A204.1 (cell line): ENCODE data around the gene FAM209B.
"Not testable (repeated sequence)": the region's sequence is repeated elsewhere in the genome, so short reads cannot be mapped to it uniquely, and the experiment has no call there.

ENCODE experiments used
- FAIRE-seq: peaks from 2 replicates; lab custom pipeline; 2012; peaks lifted over from hg19 to GRCh38; lab: Jason Lieb, UNC

FAM209B gene

DNA sequence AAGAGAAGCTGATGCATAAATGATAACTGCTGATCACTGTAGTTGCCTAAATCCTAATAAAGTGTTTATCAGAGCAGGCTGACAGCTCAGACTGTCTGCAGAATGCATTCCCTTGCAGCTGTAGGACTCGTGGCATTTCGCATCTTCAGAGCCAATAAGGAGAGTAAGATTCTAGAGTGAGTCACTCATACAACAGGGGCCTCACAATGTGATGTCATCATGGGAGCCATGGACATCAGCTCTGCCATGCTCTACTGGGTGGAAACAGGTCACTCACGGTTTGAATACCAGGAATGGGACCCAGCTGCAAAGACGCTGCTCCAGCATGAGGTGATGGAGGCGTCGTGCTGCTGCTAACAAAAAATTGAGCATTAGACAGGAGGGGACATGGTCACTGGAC, 7.4 kb downstream of the FAM209B start:
- FAIRE-seq = no peak

DNA sequence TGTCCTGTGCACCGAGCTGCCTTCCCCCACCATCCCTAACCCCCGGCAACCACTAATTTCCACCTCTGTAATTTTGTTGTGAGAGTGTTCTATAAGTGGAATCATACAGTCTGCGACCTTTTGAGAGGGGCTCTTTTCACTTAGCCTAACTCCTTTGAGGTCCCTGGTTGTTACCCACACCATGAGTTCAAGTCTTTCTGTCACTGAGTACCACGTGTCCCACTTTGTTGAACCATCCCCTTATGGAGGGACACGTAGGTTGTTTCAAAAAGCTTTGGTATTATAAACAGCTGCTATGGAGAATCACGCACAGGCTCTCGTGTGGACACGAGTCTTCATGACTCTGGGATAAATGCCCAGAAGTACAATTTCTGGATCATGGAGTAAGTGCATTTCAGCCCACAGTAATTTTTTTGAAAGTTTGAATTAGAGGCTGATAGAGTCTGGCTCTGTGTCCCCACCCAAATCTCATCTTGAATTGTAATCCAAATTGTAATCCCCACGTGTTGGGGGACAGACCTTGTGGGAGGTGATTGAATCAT, 9.5 kb downstream of the FAM209B start:
- no peak for FAIRE-seq

DNA sequence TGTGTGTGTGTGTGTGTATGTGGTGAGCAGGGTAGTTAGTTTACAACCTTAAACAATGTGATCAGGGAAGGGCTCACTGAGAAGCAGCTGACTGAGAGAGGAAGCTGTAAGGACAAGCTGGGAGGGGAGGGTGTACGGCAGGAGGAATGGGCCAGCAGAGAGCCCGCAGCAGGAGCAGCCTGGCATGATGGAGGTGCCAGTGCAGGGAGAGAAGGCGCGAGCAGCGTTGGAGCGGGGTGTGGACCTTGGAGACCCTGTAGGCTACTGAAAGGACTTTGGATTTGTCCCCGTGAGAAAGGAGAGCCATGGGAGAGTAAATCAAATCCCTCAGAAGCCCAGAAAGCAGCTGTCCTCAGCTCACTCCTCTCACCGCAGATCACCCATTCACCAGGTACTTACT, 18.5 kb downstream of the FAM209B start:
- FAIRE-seq = no peak

DNA sequence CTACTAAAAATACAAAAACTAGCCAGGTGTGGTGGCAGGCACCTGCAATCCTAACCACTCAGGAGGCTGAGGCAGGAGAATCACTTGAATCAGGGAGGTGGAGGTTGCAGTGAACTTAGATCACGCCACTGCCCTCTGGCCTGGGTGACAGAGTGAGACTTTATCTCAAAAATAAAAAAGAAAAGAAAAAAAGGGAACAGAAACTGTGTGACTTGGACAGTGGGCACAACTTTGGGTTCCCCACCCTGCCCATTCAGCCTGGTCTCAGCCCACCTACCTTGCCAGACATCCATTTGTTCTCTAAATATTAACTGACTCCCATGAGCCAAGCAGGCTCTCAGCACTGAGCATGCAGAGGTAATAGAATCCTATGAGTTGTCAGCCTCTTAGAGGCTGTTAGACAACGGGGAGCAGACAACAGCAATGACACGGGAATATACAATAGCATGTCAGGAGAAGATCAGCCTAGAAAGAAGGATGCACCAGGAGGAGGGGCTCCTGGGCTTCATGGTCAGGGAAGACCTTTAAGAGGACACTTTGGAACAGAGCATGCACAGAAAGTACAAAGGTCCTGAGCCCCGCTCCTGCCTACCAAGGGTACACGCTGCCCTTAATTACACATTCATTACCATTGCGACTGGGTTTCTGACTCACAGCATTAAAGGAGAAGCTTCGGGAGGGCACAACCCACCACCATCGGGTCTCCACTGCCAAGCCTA, 20.0 kb downstream of the FAM209B start:
- FAIRE-seq = no peak

DNA sequence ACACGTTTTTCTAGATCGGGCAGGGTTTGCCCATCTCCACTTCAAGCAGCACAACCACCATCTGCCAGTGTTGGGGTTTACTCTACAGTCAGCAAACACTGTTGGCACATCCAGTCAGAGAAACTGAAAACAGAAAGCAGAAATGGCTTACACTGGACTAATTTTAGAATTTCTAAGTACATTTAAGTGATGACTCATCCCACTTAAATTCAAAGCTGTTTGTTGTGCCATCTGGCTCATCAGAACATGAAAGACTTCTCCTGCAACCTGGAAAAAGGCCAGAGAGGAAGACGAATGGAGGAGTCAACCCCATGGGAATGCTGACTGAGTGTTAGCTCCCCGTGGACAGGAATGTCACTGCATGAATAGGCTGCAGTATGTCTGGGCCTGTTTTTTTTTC, 21.8 kb downstream of the FAM209B start:
- no peak for FAIRE-seq

DNA sequence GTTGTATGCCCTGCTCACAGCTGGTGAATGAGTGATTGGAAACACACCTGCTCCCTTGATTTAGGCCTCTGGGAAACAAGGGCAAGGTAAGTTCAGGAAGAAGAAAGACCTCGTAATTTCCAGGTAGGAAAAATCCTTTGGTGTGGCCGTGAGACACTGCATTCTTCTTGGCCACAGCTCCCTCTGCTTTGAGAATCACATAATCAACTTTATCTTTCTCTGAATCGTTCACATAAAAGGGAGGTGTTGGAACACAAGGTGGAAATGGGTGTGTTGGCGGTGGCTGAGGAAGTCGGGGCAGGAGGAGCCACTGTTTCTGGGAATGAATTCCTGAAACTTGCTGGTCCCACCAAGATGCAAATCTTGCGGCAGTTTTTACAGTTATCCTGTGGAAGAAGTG, 25.9 kb downstream of the FAM209B start:
- FAIRE-seq = no peak

DNA sequence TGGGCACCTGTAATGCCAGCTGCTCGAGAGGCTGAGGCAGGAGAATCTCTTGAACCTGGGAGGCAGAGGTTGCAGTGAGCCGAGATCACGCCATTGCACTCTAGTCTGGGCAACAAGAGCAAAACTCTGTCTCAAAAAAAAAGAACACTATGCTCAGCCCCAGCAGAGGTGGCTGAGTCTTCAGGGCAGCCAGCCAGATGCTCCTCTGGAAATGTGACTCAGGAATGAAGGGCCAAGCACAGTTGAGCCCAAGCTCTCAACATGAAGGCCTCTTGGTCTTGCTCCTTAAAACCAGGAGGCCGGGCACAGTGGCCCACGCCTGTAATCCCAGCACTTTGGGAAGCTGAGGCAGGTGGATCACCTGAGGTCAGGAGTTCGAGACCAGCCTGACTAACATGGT, 31.5 kb downstream of the FAM209B start:
- not testable (repeated sequence) for FAIRE-seq

DNA sequence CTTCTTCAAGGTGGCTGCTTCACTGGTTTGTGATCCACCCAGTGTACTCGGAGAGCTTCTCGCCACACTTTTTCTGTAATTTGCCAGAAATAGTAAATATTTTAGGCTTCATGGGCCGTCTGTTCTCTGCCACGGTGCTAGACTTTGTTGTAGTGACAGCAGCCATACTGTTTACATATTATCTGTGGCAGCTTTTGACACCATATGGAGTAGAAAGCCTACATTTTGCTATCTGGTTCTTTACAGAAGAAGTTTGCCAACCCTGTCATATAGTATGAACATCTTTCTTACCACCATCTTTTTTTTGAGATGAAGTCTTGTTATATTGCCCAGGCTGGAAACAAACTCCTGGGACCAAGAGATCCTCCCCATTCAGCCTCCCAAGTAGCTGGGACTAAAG, 32.5 kb downstream of the FAM209B start:
- no peak for FAIRE-seq

DNA sequence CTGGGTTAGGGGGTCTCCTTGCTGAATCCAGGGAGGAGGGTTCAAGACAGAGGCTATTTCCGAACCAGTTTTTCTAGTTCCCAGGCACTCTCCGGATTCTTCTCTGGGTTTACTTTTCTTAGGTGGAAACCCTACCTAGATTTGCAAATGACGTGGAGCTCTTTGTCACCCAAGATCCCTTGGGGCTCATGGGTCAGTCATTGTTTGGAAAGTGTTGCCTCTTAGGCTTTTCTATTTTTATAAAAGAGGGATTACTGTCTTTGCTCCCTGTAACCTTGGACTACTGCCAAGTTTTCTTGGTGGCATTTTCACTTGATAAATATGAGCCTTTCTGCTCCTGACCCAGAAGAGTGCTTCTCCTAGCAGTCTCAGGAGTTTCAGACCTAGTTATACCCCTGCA, 33.6 kb downstream of the FAM209B start:
- FAIRE-seq = no peak

DNA sequence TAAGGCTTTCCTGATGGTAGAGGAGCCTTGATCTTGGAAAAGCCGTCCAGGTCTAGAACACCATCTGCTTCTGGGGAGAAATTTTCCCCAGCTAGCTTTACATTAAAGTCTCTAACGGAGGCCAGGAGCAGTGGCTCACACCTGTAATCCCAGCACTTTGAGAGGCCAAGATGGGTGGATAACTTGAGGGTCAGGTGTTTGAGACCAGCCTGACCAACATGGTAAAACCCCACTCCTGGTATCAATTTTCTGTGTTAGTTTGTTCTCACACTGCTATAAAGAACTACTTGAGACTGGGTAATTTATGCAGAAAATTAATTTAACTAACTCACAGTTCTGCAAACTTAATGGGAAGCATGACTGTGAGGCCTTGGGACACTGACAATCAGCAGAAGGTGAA, 37.8 kb downstream of the FAM209B start:
- FAIRE-seq = no peak

DNA sequence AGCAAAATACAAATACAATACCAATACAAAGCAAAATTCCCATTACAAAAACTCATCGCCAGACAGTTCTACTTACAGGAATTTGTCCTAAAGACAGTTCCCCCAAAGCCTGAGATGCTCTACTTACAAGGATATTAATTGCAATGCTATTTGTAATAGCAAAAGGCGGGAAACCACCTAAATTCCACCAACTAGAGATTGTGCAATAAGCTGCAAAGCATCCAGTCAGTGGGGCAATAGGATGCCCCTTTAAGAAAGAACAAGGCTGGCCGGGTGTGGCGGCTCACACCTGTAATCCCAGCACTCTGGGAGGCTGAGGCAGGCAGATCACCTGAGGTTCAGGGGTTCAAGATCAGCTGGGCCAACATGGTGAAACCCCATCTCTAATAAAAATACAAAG, 39.1 kb downstream of the FAM209B start:
- no peak for FAIRE-seq

DNA sequence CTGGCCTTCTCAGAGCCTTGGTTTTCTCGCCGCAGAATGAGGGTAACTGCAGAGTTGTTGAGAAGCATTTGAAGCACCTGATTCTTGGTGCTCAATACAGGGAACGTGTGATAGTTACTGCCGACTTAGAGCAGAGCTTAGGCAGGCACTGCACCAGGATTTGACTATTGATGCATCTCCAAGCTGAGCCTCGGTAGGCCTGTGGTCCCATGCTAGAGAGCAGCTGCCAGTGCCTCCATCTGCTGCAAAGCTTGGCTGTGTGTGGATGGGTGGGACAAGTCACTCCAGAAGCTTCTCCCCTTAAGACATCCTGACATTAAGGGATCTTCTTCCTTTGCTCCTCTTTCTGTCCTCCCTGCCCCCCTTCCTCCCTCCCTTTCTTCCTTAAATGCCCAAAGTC, 40.9 kb downstream of the FAM209B start:
- FAIRE-seq = no peak

DNA sequence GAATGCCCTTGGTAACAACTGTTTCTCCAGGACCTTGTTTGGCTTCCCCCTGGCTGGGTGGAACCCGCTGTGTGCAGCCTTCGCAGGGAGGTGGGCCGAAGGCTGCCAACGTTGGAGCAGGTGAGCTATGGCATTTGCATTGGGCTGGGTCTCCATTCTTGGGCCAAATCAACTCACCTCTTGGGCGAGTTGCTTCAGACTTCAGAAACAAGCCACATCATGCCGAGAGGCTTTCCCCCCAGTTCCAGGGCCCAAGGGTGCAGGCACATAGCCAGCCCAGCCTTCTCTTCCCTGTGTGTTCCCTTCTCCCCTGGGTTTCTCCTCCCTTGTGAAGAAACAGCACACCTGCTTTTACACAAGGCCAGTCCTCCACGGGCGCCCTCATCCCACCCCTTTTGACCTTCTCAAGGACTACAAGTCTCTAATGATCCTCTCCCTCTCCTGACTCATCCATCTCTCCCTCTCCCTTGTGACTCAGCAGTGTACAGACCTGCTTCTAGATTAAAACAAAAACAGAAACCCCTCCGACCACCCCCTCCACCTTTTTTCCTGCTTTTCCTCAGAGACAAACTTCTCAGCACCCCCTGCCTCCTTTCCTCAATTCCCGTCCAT, 41.6 kb downstream of the FAM209B start:
- FAIRE-seq = no peak

DNA sequence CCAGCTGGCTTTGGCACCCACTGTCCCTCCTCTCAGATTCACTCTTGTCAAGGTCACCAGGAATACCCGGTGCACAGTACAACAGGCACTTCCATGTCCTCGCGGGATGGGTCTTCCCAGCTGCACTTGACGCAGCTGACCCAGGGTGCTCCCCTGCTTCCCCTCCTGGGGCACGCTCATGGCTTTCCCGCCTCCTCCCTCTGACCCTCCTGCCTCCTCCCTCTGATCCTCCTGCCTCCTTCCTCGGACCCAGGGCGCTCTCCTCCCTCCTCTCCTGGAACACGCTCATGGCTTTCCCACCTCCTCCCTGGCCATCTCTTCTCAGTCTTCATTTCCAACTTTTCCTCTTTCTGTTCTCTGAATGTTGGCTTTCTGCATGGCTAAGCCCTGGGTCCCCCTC, 42.1 kb downstream of the FAM209B start:
- no peak for FAIRE-seq

DNA sequence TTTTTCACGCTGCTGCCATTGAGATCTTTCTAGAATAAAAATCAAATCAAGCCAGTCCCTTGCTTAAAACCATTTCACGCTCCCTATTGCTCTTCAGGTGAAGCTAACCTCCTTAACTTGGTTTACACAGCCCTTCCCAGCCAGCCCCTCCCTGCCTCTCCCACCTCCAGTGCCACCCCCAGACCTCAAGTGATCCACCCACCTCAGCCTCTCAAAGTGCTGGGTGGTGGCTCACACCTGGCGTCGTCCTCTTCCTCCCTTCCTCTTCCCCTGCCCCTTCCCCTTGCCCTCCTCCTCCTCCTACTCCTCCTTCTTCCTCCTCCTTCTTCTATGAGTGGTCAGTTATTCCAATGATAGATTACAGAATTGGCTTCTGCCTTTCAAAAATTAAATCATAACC, 42.9 kb downstream of the FAM209B start:
- no peak for FAIRE-seq

DNA sequence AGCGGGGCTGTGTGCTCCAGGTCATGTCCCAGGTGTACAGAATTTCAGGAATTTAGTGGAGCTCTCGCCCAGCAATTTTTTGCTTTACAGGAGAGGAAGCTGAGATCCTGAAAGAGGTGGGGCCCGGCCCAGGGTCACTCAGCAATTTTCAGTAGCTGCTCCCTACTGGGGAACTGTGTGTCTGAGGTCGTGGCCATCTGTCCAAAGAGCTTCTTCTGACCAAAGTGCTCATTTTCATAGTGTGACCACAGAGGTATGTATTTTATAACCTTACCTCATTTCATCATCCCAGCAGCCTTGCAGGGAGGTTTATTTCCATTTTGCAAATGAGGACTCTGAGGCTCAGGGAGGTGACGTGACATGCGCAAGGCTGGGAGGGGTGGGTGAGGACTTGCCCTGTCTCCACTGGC, 46.3 kb downstream of the FAM209B start:
- FAIRE-seq = no peak

DNA sequence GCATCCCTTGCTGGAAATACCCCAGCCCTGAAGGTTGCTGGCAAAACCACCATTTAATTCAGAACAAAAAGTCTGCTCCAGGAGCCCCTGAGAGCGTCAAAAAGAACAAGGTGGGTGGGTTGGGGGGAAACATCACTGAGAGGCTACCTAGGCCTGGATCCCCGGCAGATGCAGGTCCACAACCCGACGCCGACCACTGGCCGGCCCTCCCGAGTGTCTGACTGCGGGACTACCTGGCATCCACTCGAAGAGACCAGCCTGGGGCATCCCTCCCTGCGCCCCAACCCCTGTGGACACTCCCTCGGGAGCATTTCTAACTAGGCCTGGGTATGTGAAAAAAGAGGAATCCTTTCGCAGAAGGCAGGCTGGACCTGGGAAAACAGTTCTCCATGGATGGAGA, 47.2 kb downstream of the FAM209B start:
- FAIRE-seq = no peak

DNA sequence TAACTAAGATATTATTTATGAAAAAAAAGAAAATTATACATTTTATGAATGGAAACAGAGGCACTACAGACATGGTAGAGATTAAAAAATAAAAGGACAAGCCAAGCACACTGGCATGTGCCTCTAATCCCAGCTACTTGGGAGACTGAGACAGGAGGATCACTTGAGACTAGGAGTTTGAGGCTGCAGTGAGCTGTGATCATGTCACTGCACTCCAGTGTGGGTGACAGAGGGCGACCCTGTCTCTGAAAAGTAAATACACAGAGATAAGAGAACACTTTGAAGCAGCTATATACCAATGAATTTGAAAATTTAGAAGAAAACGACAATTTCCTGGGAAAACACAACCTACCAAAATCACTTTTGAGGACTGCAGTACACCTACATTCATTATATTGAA, 48.7 kb downstream of the FAM209B start:
- no peak for FAIRE-seq

DNA sequence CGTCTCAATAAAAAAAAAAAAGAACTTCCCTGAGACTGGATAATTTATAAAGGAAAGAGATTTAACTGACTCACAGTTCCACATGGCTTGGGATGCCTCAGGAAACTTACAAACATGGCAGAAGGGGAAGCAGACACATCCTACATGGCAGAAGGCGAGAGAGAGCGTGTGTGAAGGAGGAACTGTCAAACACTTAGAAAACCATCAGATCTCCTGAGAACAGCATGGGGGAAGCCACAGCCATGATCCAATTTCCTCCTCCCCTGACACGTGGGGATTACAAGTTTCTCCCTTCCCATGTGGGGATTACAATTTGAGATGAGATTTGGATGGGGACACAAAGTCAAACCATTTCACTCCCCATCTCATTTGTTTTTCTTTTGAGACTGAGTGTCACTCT, 49.5 kb downstream of the FAM209B start:
- no peak for FAIRE-seq

DNA sequence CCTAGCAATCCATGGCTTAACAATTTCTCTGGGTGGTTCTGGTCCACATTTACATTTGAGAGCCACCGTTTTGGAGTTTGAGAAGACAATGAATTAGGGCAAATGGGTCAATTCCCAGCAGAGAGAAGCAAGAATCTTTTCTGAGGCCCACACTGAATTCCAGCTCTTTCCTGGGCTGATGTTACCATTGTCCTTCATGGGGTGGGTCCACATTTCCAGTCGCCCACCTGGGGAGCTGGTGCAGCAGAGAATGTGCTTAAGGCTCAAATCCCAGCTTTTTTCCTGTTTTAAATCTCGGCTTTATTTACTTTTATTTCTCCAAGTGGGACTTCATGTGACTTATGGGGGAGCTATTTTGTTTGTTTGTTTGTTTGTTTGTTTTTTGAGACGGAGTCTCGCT, 51.9 kb downstream of the FAM209B start:
- no peak for FAIRE-seq
